Type B pancreatic cell (in vitro differentiated cells): ENCODE measurements around the gene MACROD1. TPM values are rescaled to one million over a fixed set of nuclear protein-coding genes. Genes with fewer than 3 reads are reported as not detected.
"Not testable (repeated sequence)": the region's sequence is repeated elsewhere in the genome, so short reads cannot be mapped to it uniquely, and the experiment has no call there.

Source experiments
- DNase-seq: peaks from one replicate; pipeline ENCODE4 v3.0.0; 2021; ENCODE audit warnings: mixed read lengths; ENCODE audit not compliant: unreplicated experiment; ENCODE audit errors: extremely low spot score
- H3K27ac Mint-ChIP-seq: 2 replicates; pipeline ENCODE4 v1.8.0; 2021; ENCODE audit warnings: mild to moderate bottlenecking, mixed read lengths
- H3K27me3 Mint-ChIP-seq: 2 replicates; pipeline ENCODE4 v1.8.0; 2021; ENCODE audit warnings: mixed read lengths
- H3K36me3 Mint-ChIP-seq: 2 replicates; pipeline ENCODE4 v1.8.0; 2021; ENCODE audit warnings: mixed read lengths
- H3K4me1 Mint-ChIP-seq: one replicate; pipeline ENCODE4 v1.8.0; 2021; ENCODE audit warnings: mixed read lengths; ENCODE audit not compliant: unreplicated experiment
- H3K4me3 Mint-ChIP-seq: 2 replicates; pipeline ENCODE4 v1.8.0; 2021; ENCODE audit warnings: mild to moderate bottlenecking, mixed read lengths
- H3K9me3 Mint-ChIP-seq: 2 replicates; pipeline ENCODE4 v1.8.0; 2021; ENCODE audit warnings: mixed read lengths
- CTCF ChIP-seq: fragments of 200-600 bp; sonication (generic); conservative IDR thresholded peaks from 2 replicates; pipeline ENCODE4 v1.5.0; 2021; ENCODE audit warnings: antibody characterized with exemption, mild to moderate bottlenecking
- total RNA-seq: library from RNA; stranded (reverse); gene quantifications from 2 replicates; pipeline ENCODE4 v1.2.1, GENCODE V29; 2021; ENCODE audit warnings: low replicate concordance

MACROD1 gene
- total RNA-seq, 1 donor from 2014 or later: 21.1 TPM

- no peak for DNase-seq
- no peak for TF ChIP-seq CTCF
- Mint-ChIP-seq H3K27me3 (no peaks in the 10 kb centered on the region), H3K27ac (peak overlapping the region; percentile 2), H3K4me3 (no peak overlapping the region), H3K36me3 (peaks cover 14% of the 10 kb centered on the region), H3K9me3 (no peaks in the 10 kb centered on the region), H3K4me1 (peaks cover 4% of the 10 kb centered on the region)
Observed at GRCh38 chr11:64173616-64174355, 7.9 kb upstream of the MACROD1 start.

GRCh38 chr11:64170419-64170818, 4.5 kb upstream of the MACROD1 start:
- Mint-ChIP-seq H3K4me3 (no peak overlapping the region), H3K36me3 (peaks cover 9% of the 10 kb centered on the region), H3K4me1 (peaks cover 9% of the 10 kb centered on the region), H3K27ac (no peak overlapping the region), H3K27me3 (no peaks in the 10 kb centered on the region), H3K9me3 (no peaks in the 10 kb centered on the region)
- TF ChIP-seq CTCF: no peak
- DNase-seq: no peak

GRCh38 chr11:64165481-64165841, 452 bp downstream of the MACROD1 start:
- peaks cover 15% of the 10 kb centered on the region for H3K4me1 Mint-ChIP-seq
- H3K27ac Mint-ChIP-seq: no peak overlapping the region
- H3K4me3 Mint-ChIP-seq: peak overlapping the region; percentile 85
- H3K27me3 Mint-ChIP-seq: no peaks in the 10 kb centered on the region
- H3K9me3 Mint-ChIP-seq: no peaks in the 10 kb centered on the region
- peak; percentile 22 for TF ChIP-seq CTCF
- DNase-seq: no peak
- no peaks in the 10 kb centered on the region for H3K36me3 Mint-ChIP-seq

GRCh38 chr11:64164392-64165312, 1.3 kb downstream of the MACROD1 start:
- Mint-ChIP-seq H3K4me1 (peaks cover 12% of the 10 kb centered on the region), H3K27me3 (no peaks in the 10 kb centered on the region), H3K36me3 (no peaks in the 10 kb centered on the region), H3K27ac (peak overlapping the region; percentile 62), H3K4me3 (peak overlapping the region; percentile 85), H3K9me3 (no peaks in the 10 kb centered on the region)
- no peak for DNase-seq
- no peak for TF ChIP-seq CTCF

GRCh38 chr11:64163951-64164350, 2.0 kb downstream of the MACROD1 start:
- peak overlapping the region; percentile 57 for H3K4me3 Mint-ChIP-seq

GRCh38 chr11:64162769-64163168, 3.1 kb downstream of the MACROD1 start:
- H3K9me3 Mint-ChIP-seq, DNase-seq, H3K27me3 Mint-ChIP-seq, H3K36me3 Mint-ChIP-seq, H3K4me3 Mint-ChIP-seq, H3K27ac Mint-ChIP-seq: not testable (repeated sequence)
- H3K4me1 Mint-ChIP-seq: peaks cover 10% of the 10 kb centered on the region

More at GRCh38 chr11:64163951-64164350, 2.0 kb downstream of the MACROD1 start:
- Mint-ChIP-seq H3K27me3 (no peaks in the 10 kb centered on the region), H3K36me3 (no peaks in the 10 kb centered on the region), H3K27ac (no peak overlapping the region), H3K4me1 (peaks cover 10% of the 10 kb centered on the region), H3K9me3 (no peaks in the 10 kb centered on the region)
- DNase-seq: no peak
- TF ChIP-seq CTCF: no peak
